IMR-90 (cell line): ENCODE results near the gene MRPL23. TPM values are rescaled to one million over a fixed set of nuclear protein-coding genes. Genes with fewer than 3 reads are reported as not detected.

ENCODE experiments used
- ATAC-seq: fragments of 200-7000 bp; cut with Tn5 transposase; 2 replicates; pipeline ENCODE4 v1.9.1; 2020; ENCODE audit warnings: low read depth, mild to moderate bottlenecking, moderate library complexity
- BruUV-seq: library from RNA; stranded (reverse); fragments of 400-500 nt; replicated peaks from 2 replicates; lab custom pipeline; 2021; lab: Mats Ljungman, UMichigan
- CTCF ChIA-PET: fragments of 300-600 bp; formaldehyde crosslinking; extraction: SDS; loops from one replicate; lab custom pipeline; 2021; ENCODE audit warnings: antibody characterized with exemption; lab: Yijun Ruan, JAX
- POLR2A ChIA-PET: fragments of 300-600 bp; sonication (Branson Sonifier 250); formaldehyde crosslinking; loops from one replicate; lab custom pipeline; 2022; ENCODE audit warnings: antibody characterized with exemption; ENCODE audit not compliant: unreplicated experiment; lab: Charles Lee
- DNase-seq: peaks from one replicate; pipeline ENCODE4 v3.0.0; 2013
- H2AFZ ChIP-seq: replicated peaks from 2 replicates; pipeline ENCODE3; 2013; ENCODE audit warnings: low read length, mild to moderate bottlenecking; ENCODE audit not compliant: poor library complexity
- H2AK5ac ChIP-seq: 2 replicates; pipeline ENCODE4 v1.6.1; 2013; ENCODE audit warnings: low read depth, low read length, inconsistent platforms
- H2AK9ac ChIP-seq: replicated peaks from 2 replicates; pipeline ENCODE3; 2013; ENCODE audit warnings: mild to moderate bottlenecking, low read depth, low read length, moderate library complexity; ENCODE audit not compliant: poor library complexity
- H2BK120ac ChIP-seq: 2 replicates; pipeline ENCODE4 v1.6.1; 2013; ENCODE audit warnings: low read depth, low read length, inconsistent platforms
- H2BK15ac ChIP-seq: 3 replicates; pipeline ENCODE4 v1.6.1; 2013; ENCODE audit warnings: low read depth, low read length, inconsistent platforms
- H2BK20ac ChIP-seq: 2 replicates; pipeline ENCODE4 v1.6.1; 2013; ENCODE audit warnings: low read depth, mild to moderate bottlenecking, inconsistent platforms, low read length, moderate library complexity
- H2BK5ac ChIP-seq: 2 replicates; pipeline ENCODE4 v1.6.1; 2013; ENCODE audit warnings: mild to moderate bottlenecking, low read depth, low read length, inconsistent platforms; ENCODE audit not compliant: poor library complexity, severe bottlenecking
- H3K14ac ChIP-seq: replicated peaks from 2 replicates; pipeline ENCODE4 v1.6.1; 2013; ENCODE audit warnings: low read depth, low read length, inconsistent platforms
- H3K18ac ChIP-seq: 2 replicates; pipeline ENCODE4 v1.6.1; 2013; ENCODE audit warnings: low read depth, low read length, control low read depth
- H3K23ac ChIP-seq: 2 replicates; pipeline ENCODE4 v1.6.1; 2013; ENCODE audit warnings: low read depth, low read length, inconsistent platforms
- H3K27ac ChIP-seq: 2 replicates; pipeline ENCODE4 v1.5.1; 2013; ENCODE audit warnings: mild to moderate bottlenecking, control low read depth, low read length; ENCODE audit not compliant: insufficient read depth
- H3K27me3 ChIP-seq: 2 replicates; pipeline ENCODE4 v1.6.1; 2013; ENCODE audit warnings: low read length; ENCODE audit not compliant: control insufficient read depth, insufficient read depth
- H3K36me3 ChIP-seq: 2 replicates; pipeline ENCODE4 v1.6.1; 2013; ENCODE audit warnings: low read length, mixed read lengths; ENCODE audit not compliant: control insufficient read depth, insufficient read depth
- H3K4ac ChIP-seq: 2 replicates; pipeline ENCODE4 v1.6.1; 2013; ENCODE audit warnings: low read depth, low read length, inconsistent platforms
- H3K4me1 ChIP-seq: 2 replicates; pipeline ENCODE4 v1.6.1; 2013; ENCODE audit warnings: low read length, mixed read lengths; ENCODE audit not compliant: control insufficient read depth, insufficient read depth
- H3K4me2 ChIP-seq: 2 replicates; pipeline ENCODE4 v1.6.1; 2013; ENCODE audit warnings: low read depth, mild to moderate bottlenecking, control low read depth, low read length, moderate library complexity
- H3K4me3 ChIP-seq: 2 replicates; pipeline ENCODE4 v1.5.1; 2013; ENCODE audit warnings: low read depth, mild to moderate bottlenecking, control low read depth, low read length, moderate library complexity; ENCODE audit not compliant: insufficient read depth
- H3K56ac ChIP-seq: 2 replicates; pipeline ENCODE4 v1.6.1; 2013; ENCODE audit warnings: low read length, inconsistent platforms; ENCODE audit not compliant: insufficient read depth; ENCODE audit errors: extremely low read depth
- H3K79me1 ChIP-seq, 2 experiments: 2 replicates each; pipeline ENCODE4 v1.6.1; 2013; ENCODE audit warnings: low read length in 2 of 2, inconsistent platforms in 1 of 2, low read depth in 1 of 2
- H3K9ac ChIP-seq: 2 replicates; pipeline ENCODE4 v1.6.1; 2013; ENCODE audit warnings: low read depth, low read length, control low read depth
- H3K9me1 ChIP-seq: 2 replicates; pipeline ENCODE4 v1.6.1; 2013; ENCODE audit warnings: low read length, inconsistent platforms; ENCODE audit not compliant: insufficient read depth
- H3K9me3 ChIP-seq: 2 replicates; pipeline ENCODE4 v1.6.1; 2013; ENCODE audit warnings: low read length; ENCODE audit not compliant: control insufficient read depth, insufficient read depth
- H4K20me1 ChIP-seq: 2 replicates; pipeline ENCODE4 v1.6.1; 2013; ENCODE audit warnings: low read length, inconsistent platforms; ENCODE audit not compliant: insufficient read depth
- H4K5ac ChIP-seq: 2 replicates; pipeline ENCODE4 v1.6.1; 2013; ENCODE audit warnings: mild to moderate bottlenecking, low read depth, low read length, control low read depth
- H4K8ac ChIP-seq, 2 experiments: 2 replicates each; pipeline ENCODE4 v1.6.1; 2013; ENCODE audit warnings: low read depth in 2 of 2, low read length in 2 of 2, control low read depth in 1 of 2, inconsistent platforms in 1 of 2
- H4K91ac ChIP-seq: 2 replicates; pipeline ENCODE4 v1.6.1; 2013; ENCODE audit warnings: low read depth, low read length, inconsistent platforms; ENCODE audit not compliant: insufficient read depth
- BHLHE40 ChIP-seq: fragments of 150-350 bp; IDR thresholded peaks from 2 replicates; pipeline ENCODE4 v1.6.1; 2016; ENCODE audit warnings: mild to moderate bottlenecking, low read depth, low read length
- CEBPB ChIP-seq: IDR thresholded peaks from 2 replicates; pipeline ENCODE4 v1.6.1; 2012; ENCODE audit warnings: low read depth, low read length, improper control_type of control experiment
- CHD1 ChIP-seq: IDR thresholded peaks from 2 replicates; pipeline ENCODE4 v1.6.1; 2012; ENCODE audit warnings: low read depth, low read length, improper control_type of control experiment
- FOS ChIP-seq: fragments of 150-350 bp; IDR thresholded peaks from 2 replicates; pipeline ENCODE4 v1.6.1; 2016; ENCODE audit warnings: low read depth, low read length
- MAFK ChIP-seq: IDR thresholded peaks from 2 replicates; pipeline ENCODE4 v1.6.1; 2012; ENCODE audit warnings: low read depth, low read length, improper control_type of control experiment
- MAZ ChIP-seq: IDR thresholded peaks from 2 replicates; pipeline ENCODE4 v1.6.1; 2012; ENCODE audit warnings: low read depth, mild to moderate bottlenecking, low read length, improper control_type of control experiment, moderate library complexity, borderline replicate concordance
- MXI1 ChIP-seq: IDR thresholded peaks from 2 replicates; pipeline ENCODE4 v1.6.1; 2012; ENCODE audit warnings: low read depth, mild to moderate bottlenecking, low read length, moderate library complexity, borderline replicate concordance
- NFE2L2 ChIP-seq: fragments of 150-350 bp; IDR thresholded peaks from 2 replicates; pipeline ENCODE4 v1.6.1; 2016; ENCODE audit warnings: low read depth, mild to moderate bottlenecking, low read length
- POLR2A ChIP-seq: IDR thresholded peaks from 2 replicates; pipeline ENCODE4 v1.6.1; 2012; ENCODE audit warnings: mild to moderate bottlenecking, low read depth, low read length
- RAD21 ChIP-seq: IDR thresholded peaks from 2 replicates; pipeline ENCODE4 v1.6.1; 2012; ENCODE audit warnings: low read length, improper control_type of control experiment
- RCOR1 ChIP-seq: IDR thresholded peaks from 2 replicates; pipeline ENCODE4 v1.6.1; 2012; ENCODE audit warnings: mild to moderate bottlenecking, low read length, improper control_type of control experiment; ENCODE audit not compliant: insufficient replicate concordance
- RFX5 ChIP-seq: IDR thresholded peaks from 2 replicates; pipeline ENCODE4 v1.8.0; 2012; ENCODE audit warnings: low read depth, mild to moderate bottlenecking, low read length, moderate library complexity
- SMC3 ChIP-seq: fragments of 150-350 bp; IDR thresholded peaks from 2 replicates; pipeline ENCODE4 v1.6.1; 2016; ENCODE audit warnings: low read depth, mild to moderate bottlenecking, antibody characterized with exemption, low read length, moderate library complexity
- WGBS, 2 experiments: methylation state at CpG; one replicate each; pipeline versions ENCODE4 v1.1.5 to v1.1.7; 2013; ENCODE audit warnings: missing lambda C conversion rate in 2 of 2; ENCODE audit not compliant: insufficient read length in 1 of 2; ENCODE audit errors: extremely low coverage in 2 of 2; 5-methylcytosine and 5-hydroxymethylcytosine counted together
- dilution Hi-C: fragments of 300-500 bp; cut with HindIII; formaldehyde crosslinking; loops from one replicate; pipeline ENCODE4 v1.14.3; 2018; ENCODE audit warnings: low sequenced_read_pairs; ENCODE audit not compliant: unreplicated experiment
- in situ Hi-C: fragments of 300-500 bp; cut with MboI; formaldehyde crosslinking; loops from 3 replicates; pipeline ENCODE4 v1.14.3; 2019; ENCODE audit warnings: low sequenced_read_pairs, inconsistent platforms, mixed read lengths
- intact Hi-C: fragments of 100-400 bp; cut with micrococcal nuclease; formaldehyde crosslinking; loops from 2 replicates; pipeline ENCODE4 v1.10.0; 2022
- polyA plus RNA-seq, 3 experiments: library from polyadenylated mRNA; depleted of rRNA; stranded (reverse); fragments of >200 nt; gene quantifications; 2 replicates each; pipeline ENCODE4 v1.2.3, GENCODE V29; 2012; ENCODE audit warnings: low replicate concordance in 1 of 3
- total RNA-seq: library from RNA; depleted of rRNA; stranded (reverse); fragments of >200 nt; gene quantifications from 2 replicates; pipeline ENCODE4 v1.2.3, GENCODE V29; 2012
- TF ChIP-seq, protein P1 (sequence below): fragments of 150-350 bp; IDR thresholded peaks from 2 replicates; pipeline ENCODE4 v1.6.1; 2016; ENCODE audit warnings: low read depth, mild to moderate bottlenecking, low read length, moderate library complexity, borderline replicate concordance
- TF ChIP-seq, protein P2 (sequence below): fragments of 150-350 bp; IDR thresholded peaks from 2 replicates; pipeline ENCODE4 v1.6.1; 2017; ENCODE audit warnings: mild to moderate bottlenecking, antibody characterized with exemption, low read length, low read depth
- TF ChIP-seq, protein P3 (sequence below): conservative IDR thresholded peaks from 2 replicates; pipeline ENCODE4 v1.5.1; 2012; ENCODE audit warnings: mild to moderate bottlenecking, low read depth, low read length, improper control_type of control experiment

MRPL23 gene
- total and polyA plus RNA-seq, 2 of the 4 experiments (the other 2 are of a cell fraction): 68.4 to 114 TPM

DNA sequence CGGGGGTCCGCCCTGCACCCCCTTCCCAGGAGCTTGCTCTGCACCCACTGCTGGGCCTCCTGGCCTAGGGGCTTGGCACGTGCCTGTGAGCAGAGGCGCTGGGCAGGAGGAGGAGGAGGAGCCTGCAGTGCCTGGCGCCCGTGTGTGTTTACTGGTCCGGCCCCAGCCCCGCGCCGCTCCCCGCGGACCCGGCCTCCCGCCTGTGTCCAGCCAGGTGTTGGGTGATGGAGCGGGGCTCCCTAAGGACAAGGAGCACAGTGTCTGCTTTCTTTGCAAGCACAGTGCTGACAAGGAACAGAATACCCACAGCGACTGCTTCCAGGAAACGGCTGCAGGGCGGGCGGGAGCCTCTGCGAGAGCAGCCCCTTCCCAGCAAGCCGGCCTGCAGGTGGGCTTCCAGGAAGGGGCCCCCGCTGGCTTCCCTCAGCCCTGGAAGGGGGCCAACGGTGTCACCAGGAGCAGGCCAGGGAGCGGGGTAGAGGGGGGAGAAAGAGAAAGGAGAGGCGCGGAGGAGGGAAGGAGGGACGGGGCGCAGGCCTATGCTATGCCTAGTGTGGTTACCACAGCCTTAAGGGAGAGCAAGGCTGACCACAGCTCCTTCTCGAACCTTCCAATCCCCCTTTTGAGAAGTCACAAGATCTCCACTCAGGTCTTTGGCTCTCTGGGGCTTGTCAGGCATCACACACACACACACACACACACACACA is 43.9 kb downstream of the MRPL23 start:
- H2BK5ac ChIP-seq: no peak overlapping the region
- no peaks in the 10 kb centered on the region for H3K4me1 ChIP-seq
- DNase-seq (no peak), ATAC-seq (no peak)
- H2BK20ac ChIP-seq: no peak overlapping the region
- no peak overlapping the region for H2BK120ac ChIP-seq
- no peak overlapping the region for H4K8ac ChIP-seq
- intact Hi-C loops: no loop called here
- H2BK15ac ChIP-seq: no peak overlapping the region
- no peak overlapping the region for H2AFZ ChIP-seq
- H3K56ac ChIP-seq: no peak overlapping the region
- no peak overlapping the region for H3K18ac ChIP-seq
- ChIA-PET CTCF (no interaction called here), POLR2A (no interaction called here)
- no peaks in the 10 kb centered on the region for H3K27me3 ChIP-seq
- H3K79me1 ChIP-seq: no peaks in the 10 kb centered on the region
- H4K20me1 ChIP-seq: no peaks in the 10 kb centered on the region
- no TSS peak for BruUV-seq
- no peak overlapping the region for H4K5ac ChIP-seq
- H3K36me3 ChIP-seq: no peaks in the 10 kb centered on the region
- no peak overlapping the region for H3K27ac ChIP-seq
- H3K9ac ChIP-seq: no peak overlapping the region
- no peak overlapping the region for H3K4ac ChIP-seq
- H3K14ac ChIP-seq: no peak overlapping the region
- in situ Hi-C loops: no loop called here
- no peak overlapping the region for H3K23ac ChIP-seq
- H4K91ac ChIP-seq: no peak overlapping the region
- WGBS, 2 experiments: no CpG with 5 or more reads among the region's 29 CpGs
- H2AK5ac ChIP-seq: no peak overlapping the region
- TF ChIP-seq RCOR1: no peak
- no peak for TF ChIP-seq FOS
- TF ChIP-seq MXI1: no peak
- TF ChIP-seq, protein P1, sequence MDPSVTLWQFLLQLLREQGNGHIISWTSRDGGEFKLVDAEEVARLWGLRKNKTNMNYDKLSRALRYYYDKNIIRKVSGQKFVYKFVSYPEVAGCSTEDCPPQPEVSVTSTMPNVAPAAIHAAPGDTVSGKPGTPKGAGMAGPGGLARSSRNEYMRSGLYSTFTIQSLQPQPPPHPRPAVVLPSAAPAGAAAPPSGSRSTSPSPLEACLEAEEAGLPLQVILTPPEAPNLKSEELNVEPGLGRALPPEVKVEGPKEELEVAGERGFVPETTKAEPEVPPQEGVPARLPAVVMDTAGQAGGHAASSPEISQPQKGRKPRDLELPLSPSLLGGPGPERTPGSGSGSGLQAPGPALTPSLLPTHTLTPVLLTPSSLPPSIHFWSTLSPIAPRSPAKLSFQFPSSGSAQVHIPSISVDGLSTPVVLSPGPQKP: no peak
- TF ChIP-seq BHLHE40: no peak
- no peak for TF ChIP-seq MAFK
- no peak for TF ChIP-seq CHD1
- no peak for TF ChIP-seq RAD21
- no peak for TF ChIP-seq POLR2A
- TF ChIP-seq SMC3: no peak
- TF ChIP-seq CEBPB: no peak
- TF ChIP-seq, protein P2, sequence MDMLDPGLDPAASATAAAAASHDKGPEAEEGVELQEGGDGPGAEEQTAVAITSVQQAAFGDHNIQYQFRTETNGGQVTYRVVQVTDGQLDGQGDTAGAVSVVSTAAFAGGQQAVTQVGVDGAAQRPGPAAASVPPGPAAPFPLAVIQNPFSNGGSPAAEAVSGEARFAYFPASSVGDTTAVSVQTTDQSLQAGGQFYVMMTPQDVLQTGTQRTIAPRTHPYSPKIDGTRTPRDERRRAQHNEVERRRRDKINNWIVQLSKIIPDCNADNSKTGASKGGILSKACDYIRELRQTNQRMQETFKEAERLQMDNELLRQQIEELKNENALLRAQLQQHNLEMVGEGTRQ: no peak
- no peak for TF ChIP-seq NFE2L2
- TF ChIP-seq, protein P3, sequence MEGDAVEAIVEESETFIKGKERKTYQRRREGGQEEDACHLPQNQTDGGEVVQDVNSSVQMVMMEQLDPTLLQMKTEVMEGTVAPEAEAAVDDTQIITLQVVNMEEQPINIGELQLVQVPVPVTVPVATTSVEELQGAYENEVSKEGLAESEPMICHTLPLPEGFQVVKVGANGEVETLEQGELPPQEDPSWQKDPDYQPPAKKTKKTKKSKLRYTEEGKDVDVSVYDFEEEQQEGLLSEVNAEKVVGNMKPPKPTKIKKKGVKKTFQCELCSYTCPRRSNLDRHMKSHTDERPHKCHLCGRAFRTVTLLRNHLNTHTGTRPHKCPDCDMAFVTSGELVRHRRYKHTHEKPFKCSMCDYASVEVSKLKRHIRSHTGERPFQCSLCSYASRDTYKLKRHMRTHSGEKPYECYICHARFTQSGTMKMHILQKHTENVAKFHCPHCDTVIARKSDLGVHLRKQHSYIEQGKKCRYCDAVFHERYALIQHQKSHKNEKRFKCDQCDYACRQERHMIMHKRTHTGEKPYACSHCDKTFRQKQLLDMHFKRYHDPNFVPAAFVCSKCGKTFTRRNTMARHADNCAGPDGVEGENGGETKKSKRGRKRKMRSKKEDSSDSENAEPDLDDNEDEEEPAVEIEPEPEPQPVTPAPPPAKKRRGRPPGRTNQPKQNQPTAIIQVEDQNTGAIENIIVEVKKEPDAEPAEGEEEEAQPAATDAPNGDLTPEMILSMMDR: no peak
- TF ChIP-seq MAZ: no peak
- TF ChIP-seq RFX5: no peak
- no peaks in the 10 kb centered on the region for H3K9me1 ChIP-seq
- no peaks in the 10 kb centered on the region for H3K9me3 ChIP-seq
- dilution Hi-C loops: no loop called here
- no peak overlapping the region for H3K4me2 ChIP-seq
- H3K4me3 ChIP-seq: no peak overlapping the region
- no peak overlapping the region for H2AK9ac ChIP-seq
